Esophagus muscularis mucosa (tissue), 4 donors: ENCODE measurements around the gene MTFP1. TPM values are rescaled to one million over a fixed set of nuclear protein-coding genes. Genes with fewer than 3 reads are reported as not detected.

Experiments
- DNase-seq: peaks from one replicate; pipeline ENCODE4 v3.0.0-alpha.2; 2017; ENCODE audit errors: extremely low spot score
- H3K27ac ChIP-seq, 4 donors: fragments of 200-600 bp; sonication (generic); replicated peaks in 1 of 4; 1 replicate in 3 of 4; 2 replicates in 1 of 4; pipeline ENCODE4 v1.5.1; 2016 to 2019; ENCODE audit warnings: mild to moderate bottlenecking in 1 of 4
- H3K27me3 ChIP-seq, 4 donors: fragments of 200-600 bp; sonication (generic); one replicate each; pipeline versions ENCODE4 v1.5.1 to v1.6.0; 2016 to 2019
- H3K36me3 ChIP-seq, 4 donors: fragments of 200-600 bp; sonication (generic); one replicate each; pipeline ENCODE4 v1.5.1; 2016 to 2019
- H3K4me1 ChIP-seq, 4 donors: fragments of 200-600 bp; sonication (generic); one replicate each; pipeline ENCODE4 v1.5.1; 2016 to 2019
- H3K4me3 ChIP-seq, 4 donors: fragments of 200-600 bp; sonication (generic); 1 replicate in 2 of 4; 2 replicates in 2 of 4; pipeline ENCODE4 v1.5.1; 2016 to 2019; ENCODE audit warnings: mild to moderate bottlenecking in 4 of 4, moderate library complexity in 1 of 4
- H3K9me3 ChIP-seq, 4 donors: fragments of 200-600 bp; sonication (generic); 1 replicate in 3 of 4; 2 replicates in 1 of 4; pipeline ENCODE4 v1.5.1; 2016 to 2019
- CTCF ChIP-seq, 3 experiments: fragments of 200-600 bp in 2 of 3; fragments of 450-650 bp in 1 of 3; sonication (generic) in 2 of 3; IDR thresholded peaks; one replicate each; pipeline ENCODE4 v1.5.1; 2017 to 2019; ENCODE audit warnings: antibody characterized with exemption in 3 of 3, mild to moderate bottlenecking in 2 of 3, moderate library complexity in 1 of 3
- EP300 ChIP-seq: sonication (generic); formaldehyde crosslinking; IDR thresholded peaks from one replicate; pipeline ENCODE4 v1.6.1; 2017; ENCODE audit warnings: antibody characterized with exemption
- POLR2A ChIP-seq: fragments of 450-650 bp; IDR thresholded peaks from one replicate; pipeline ENCODE4 v1.6.1; 2017; ENCODE audit warnings: antibody characterized with exemption, moderate library complexity, mild to moderate bottlenecking, low read depth
- POLR2AphosphoS5 ChIP-seq, 2 donors: sonication (generic); formaldehyde crosslinking; IDR thresholded peaks; one replicate each; pipeline ENCODE4 v1.6.1; 2017; ENCODE audit warnings: antibody characterized with exemption in 2 of 2
- WGBS: methylation state at CpG from one replicate; pipeline ENCODE4 v1.1.5; 2018; 5-methylcytosine and 5-hydroxymethylcytosine counted together
- intact Hi-C: fragments of 100-400 bp; cut with DNase I; formaldehyde crosslinking; loops from one replicate; pipeline ENCODE4 v1.15.1; 2023
- total RNA-seq, 4 donors: library from RNA; depleted of rRNA; stranded (reverse); fragments of >200 nt; gene quantifications; one replicate each; pipeline versions ENCODE4 v1.1.0 to v1.2.1, GENCODE V29; 2016

Gene MTFP1
- total RNA-seq, 4 donors from 2014 or later: 1.2 to 7.1 (median 3.4) TPM

GRCh38 chr22:30469165-30469564, 43.6 kb downstream of the MTFP1 start:
- Histone ChIP-seq H3K4me1 (no peaks in the 10 kb centered on the region), H3K27ac (no peak overlapping the region), H3K9me3 (no peaks in the 10 kb centered on the region), H3K36me3 (no peaks in the 10 kb centered on the region), H3K27me3 (peaks cover 0 to 38% (median 0%) of the 10 kb centered on the region in 4 donors), H3K4me3 (no peak overlapping the region)
- TF ChIP-seq EP300: no peak
- TF ChIP-seq CTCF (IDR thresholded peaks at IDR 0.05): no peak
- TF ChIP-seq POLR2A: no peak
- no peak for TF ChIP-seq POLR2AphosphoS5 (IDR thresholded peaks at IDR 0.05)
- no peak for DNase-seq
- intact Hi-C loops: no loop called here
- WGBS: 76% methylated on average over 2 of the region's 2 CpGs

- no peak for DNase-seq
- TF ChIP-seq POLR2A: no peak
- TF ChIP-seq EP300: no peak
- no peak for TF ChIP-seq CTCF (IDR thresholded peaks at IDR 0.05)
- TF ChIP-seq POLR2AphosphoS5 (IDR thresholded peaks at IDR 0.05): no peak
- WGBS: 80% methylated on average over 2 of the region's 2 CpGs
- H3K36me3 ChIP-seq: no peaks in the 10 kb centered on the region
- peaks cover 0 to 41% (median 0%) of the 10 kb centered on the region in 4 donors for H3K27me3 ChIP-seq
- H3K4me1 ChIP-seq: no peaks in the 10 kb centered on the region
- H3K27ac ChIP-seq: no peak overlapping the region
- H3K4me3 ChIP-seq: no peak overlapping the region
- intact Hi-C loops: no loop called here
- H3K9me3 ChIP-seq: no peaks in the 10 kb centered on the region
These were observed 45.1 kb downstream of the MTFP1 start for GRCh38 chr22:30470655-30471054.

- Histone ChIP-seq H3K36me3 (no peaks in the 10 kb centered on the region), H3K27ac (no peak within 1 kb of the TSS), H3K9me3 (no peaks in the 10 kb centered on the region), H3K4me1 (no peaks in the 10 kb centered on the region), H3K27me3 (peaks cover 0 to 41% (median 0%) of the 10 kb centered on the region in 4 donors), H3K4me3 (no peak within 1 kb of the TSS)
- DNase-seq: no peak
- WGBS: 51% methylated on average over 9 of the region's 13 CpGs
- intact Hi-C loops: no loop called here
- TF ChIP-seq POLR2AphosphoS5 (IDR thresholded peaks at IDR 0.05) (no peak), CTCF (IDR thresholded peaks at IDR 0.05) (no peak), EP300 (no peak), POLR2A (no peak)
These were observed 46.2 kb downstream of the MTFP1 start, which contains the start of gene SEC14L3 for GRCh38 chr22:30471616-30472318. Gene SEC14L3 (minus strand): TSS chr22:30472017. CDS start chr22:30471958, 59 bp downstream.

GRCh38 chr22:30472994-30473720, 47.6 kb downstream of the MTFP1 start:
- TF ChIP-seq POLR2AphosphoS5 (IDR thresholded peaks at IDR 0.05): no peak
- no peak for TF ChIP-seq EP300
- TF ChIP-seq CTCF (IDR thresholded peaks at IDR 0.05): no peak
- no peak for TF ChIP-seq POLR2A
- H3K9me3 ChIP-seq: no peaks in the 10 kb centered on the region
- H3K4me3 ChIP-seq: no peak overlapping the region
- peaks cover 0 to 47% (median 0%) of the 10 kb centered on the region in 4 donors for H3K27me3 ChIP-seq
- no peak overlapping the region for H3K27ac ChIP-seq
- WGBS: 70% methylated on average over 4 of the region's 4 CpGs
- H3K4me1 ChIP-seq: no peaks in the 10 kb centered on the region
- no peak for DNase-seq
- H3K36me3 ChIP-seq: no peaks in the 10 kb centered on the region
- intact Hi-C loops: no loop called here
